Measurements from ENCODE around the gene DIRAS2.

DIRAS2 gene

GRCh38 chr9:90578126-90578815 is 64.4 kb downstream of the DIRAS2 start:
- no peak for TF ChIP-seq CTCF (IDR thresholded peaks at IDR 0.05)

GRCh38 chr9:90569511-90569910 is 73.1 kb downstream of the DIRAS2 start:
- no peak for TF ChIP-seq CTCF (IDR thresholded peaks at IDR 0.05)

GRCh38 chr9:90568667-90569066 is 74.0 kb downstream of the DIRAS2 start:
- TF ChIP-seq CTCF (IDR thresholded peaks at IDR 0.05), result no peak

- TF ChIP-seq CTCF (IDR thresholded peaks at IDR 0.05), result no peak
Observed at GRCh38 chr9:90562229-90562628, 80.4 kb downstream of the DIRAS2 start.

Measured in LNCAP (cell line).